ENCODE data around the gene MBD3L4. TPM values are rescaled to one million over a fixed set of nuclear protein-coding genes. Genes with fewer than 3 reads are reported as not detected.
A peak's percentile ranks its signal among the peaks of the same experiment; 100 is the strongest.
"Not testable (repeated sequence)": the region's sequence is repeated elsewhere in the genome, so short reads cannot be mapped to it uniquely, and the experiment has no call there.

The MBD3L4 gene
- total and polyA plus RNA-seq, 4 donors: not detected

GRCh38 chr19:7067122-7067521 is 27.1 kb upstream of the MBD3L4 start:
- not testable (repeated sequence) for H3K9me3 ChIP-seq (ENCODE audit: control insufficient read depth in 4 of 4, low read length in 3 of 4); H3K36me3 ChIP-seq (ENCODE audit: control insufficient read depth in 4 of 4, insufficient read depth in 3 of 4, low read depth in 1 of 4, low read length in 3 of 4); H3K27ac ChIP-seq (ENCODE audit: low read depth in 1 of 2, low read length in 2 of 2); H3K27me3 ChIP-seq (ENCODE audit: control insufficient read depth in 4 of 4, insufficient read depth in 4 of 4, low read length in 3 of 4); DNase-seq (ENCODE audit: low spot score); H3K9ac ChIP-seq (ENCODE audit: low read depth in 1 of 2, low read length in 2 of 2); H3K4me3 ChIP-seq (ENCODE audit: low read depth in 1 of 3, low read length in 3 of 3); H3K4me1 ChIP-seq (ENCODE audit: control insufficient read depth in 4 of 4, insufficient read depth in 4 of 4, low read length in 3 of 4)
- TF ChIP-seq RAD21 (IDR thresholded peaks at IDR 0.05) (peak in 1 of 2 donors; percentile 21), CTCF (IDR thresholded peaks at IDR 0.05; ENCODE audit: low read depth, low read length, missing input control) (peak; percentile 16)
- WGBS: 50% methylated on average over 13 of the region's 13 CpGs

- no peak for DNase-seq (ENCODE audit: low spot score)
- whole genome bisulfite sequencing: 89% methylated on average over 9 of the region's 9 CpGs
Measured at GRCh38 chr19:7063764-7064418, 23.9 kb upstream of the MBD3L4 start.

More at GRCh38 chr19:7063764-7064418, 23.9 kb upstream of the MBD3L4 start:
- Histone ChIP-seq H3K4me1 (ENCODE audit: control insufficient read depth in 4 of 4, insufficient read depth in 4 of 4, low read length in 3 of 4) (no peaks in the 10 kb centered on the region), H3K9me3 (ENCODE audit: control insufficient read depth in 4 of 4, low read length in 3 of 4) (no peaks in the 10 kb centered on the region), H3K27ac (ENCODE audit: low read depth in 1 of 2, low read length in 2 of 2) (no peak overlapping the region), H3K27me3 (ENCODE audit: control insufficient read depth in 4 of 4, insufficient read depth in 4 of 4, low read length in 3 of 4) (no peaks in the 10 kb centered on the region), H3K4me3 (ENCODE audit: low read depth in 1 of 3, low read length in 3 of 3) (no peak overlapping the region), H3K9ac (ENCODE audit: low read depth in 1 of 2, low read length in 2 of 2) (no peak overlapping the region), H3K36me3 (ENCODE audit: control insufficient read depth in 4 of 4, insufficient read depth in 3 of 4, low read depth in 1 of 4, low read length in 3 of 4) (no peaks in the 10 kb centered on the region)
- TF ChIP-seq FOXA1 (IDR thresholded peaks at IDR 0.05): no peak
- TF ChIP-seq SP1 (IDR thresholded peaks at IDR 0.05): no peak
- no peak for TF ChIP-seq HNF4A (conservative IDR thresholded peaks at IDR 0.05)
- TF ChIP-seq JUND (IDR thresholded peaks at IDR 0.05): no peak
- no peak for TF ChIP-seq YY1 (IDR thresholded peaks at IDR 0.05)
- TF ChIP-seq, protein P1, sequence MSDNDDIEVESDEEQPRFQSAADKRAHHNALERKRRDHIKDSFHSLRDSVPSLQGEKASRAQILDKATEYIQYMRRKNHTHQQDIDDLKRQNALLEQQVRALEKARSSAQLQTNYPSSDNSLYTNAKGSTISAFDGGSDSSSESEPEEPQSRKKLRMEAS (IDR thresholded peaks at IDR 0.05): no peak
- no peak for TF ChIP-seq RAD21 (IDR thresholded peaks at IDR 0.05)
- no peak for TF ChIP-seq NR2F2 (IDR thresholded peaks at IDR 0.05)
- no peak for TF ChIP-seq ATF3 (IDR thresholded peaks at IDR 0.05)
- no peak for TF ChIP-seq FOXA2 (IDR thresholded peaks at IDR 0.05)
- TF ChIP-seq, protein P2, sequence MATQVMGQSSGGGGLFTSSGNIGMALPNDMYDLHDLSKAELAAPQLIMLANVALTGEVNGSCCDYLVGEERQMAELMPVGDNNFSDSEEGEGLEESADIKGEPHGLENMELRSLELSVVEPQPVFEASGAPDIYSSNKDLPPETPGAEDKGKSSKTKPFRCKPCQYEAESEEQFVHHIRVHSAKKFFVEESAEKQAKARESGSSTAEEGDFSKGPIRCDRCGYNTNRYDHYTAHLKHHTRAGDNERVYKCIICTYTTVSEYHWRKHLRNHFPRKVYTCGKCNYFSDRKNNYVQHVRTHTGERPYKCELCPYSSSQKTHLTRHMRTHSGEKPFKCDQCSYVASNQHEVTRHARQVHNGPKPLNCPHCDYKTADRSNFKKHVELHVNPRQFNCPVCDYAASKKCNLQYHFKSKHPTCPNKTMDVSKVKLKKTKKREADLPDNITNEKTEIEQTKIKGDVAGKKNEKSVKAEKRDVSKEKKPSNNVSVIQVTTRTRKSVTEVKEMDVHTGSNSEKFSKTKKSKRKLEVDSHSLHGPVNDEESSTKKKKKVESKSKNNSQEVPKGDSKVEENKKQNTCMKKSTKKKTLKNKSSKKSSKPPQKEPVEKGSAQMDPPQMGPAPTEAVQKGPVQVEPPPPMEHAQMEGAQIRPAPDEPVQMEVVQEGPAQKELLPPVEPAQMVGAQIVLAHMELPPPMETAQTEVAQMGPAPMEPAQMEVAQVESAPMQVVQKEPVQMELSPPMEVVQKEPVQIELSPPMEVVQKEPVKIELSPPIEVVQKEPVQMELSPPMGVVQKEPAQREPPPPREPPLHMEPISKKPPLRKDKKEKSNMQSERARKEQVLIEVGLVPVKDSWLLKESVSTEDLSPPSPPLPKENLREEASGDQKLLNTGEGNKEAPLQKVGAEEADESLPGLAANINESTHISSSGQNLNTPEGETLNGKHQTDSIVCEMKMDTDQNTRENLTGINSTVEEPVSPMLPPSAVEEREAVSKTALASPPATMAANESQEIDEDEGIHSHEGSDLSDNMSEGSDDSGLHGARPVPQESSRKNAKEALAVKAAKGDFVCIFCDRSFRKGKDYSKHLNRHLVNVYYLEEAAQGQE (IDR thresholded peaks at IDR 0.05): no peak
- TF ChIP-seq EGR1 (IDR thresholded peaks at IDR 0.05; ENCODE audit: low read depth in 2 of 2): no peak
- TF ChIP-seq TAF1 (conservative IDR thresholded peaks at IDR 0.05): no peak
- no peak for TF ChIP-seq HNF4G (IDR thresholded peaks at IDR 0.05)
- TF ChIP-seq RXRA (IDR thresholded peaks at IDR 0.05): no peak
- TF ChIP-seq ZBTB33 (IDR thresholded peaks at IDR 0.05): no peak
- TF ChIP-seq CTCF (IDR thresholded peaks at IDR 0.05; ENCODE audit: low read depth, low read length, missing input control): no peak
- TF ChIP-seq GABPA (IDR thresholded peaks at IDR 0.05 in 1 of 2, conservative IDR thresholded peaks at IDR 0.05 in 1 of 2): no peak

Measured in liver (tissue), 9 donors.